NB4 (cell line): ENCODE results near the gene MACROD2.

Experiments used
- POLR2A ChIP-seq: IDR thresholded peaks from 2 replicates; pipeline ENCODE4 v1.6.1; 2011; ENCODE audit warnings: mild to moderate bottlenecking; ENCODE audit not compliant: insufficient read length; ENCODE audit errors: extremely low read depth
- TF ChIP-seq, protein P1 (sequence below): IDR thresholded peaks from one replicate; pipeline ENCODE4 v1.5.1; 2012; ENCODE audit warnings: low read depth, low read length
- TF ChIP-seq, protein P2 (sequence below): IDR thresholded peaks from 2 replicates; pipeline ENCODE4 v1.6.1; 2011; ENCODE audit warnings: low read depth, low read length

DNA sequence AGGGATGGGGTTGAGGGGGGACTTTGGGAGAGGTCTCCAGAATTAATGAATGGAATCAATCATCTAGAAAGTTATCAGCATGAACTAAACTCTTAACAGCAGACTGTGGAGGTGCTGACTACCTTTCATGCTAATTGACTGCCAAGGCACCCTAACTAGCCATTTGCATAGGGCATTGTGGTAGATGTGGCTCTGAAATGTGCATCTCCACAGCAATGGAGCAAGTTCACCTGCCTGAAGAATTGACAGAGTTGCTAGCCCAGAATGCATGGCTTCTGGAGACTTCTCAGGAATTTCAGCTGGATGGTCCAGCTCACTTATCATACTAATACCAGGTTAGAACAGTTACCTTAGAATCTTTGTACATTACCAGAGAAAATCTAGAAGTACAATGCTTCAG, 1832.3 kb downstream of the MACROD2 start:
- TF ChIP-seq, protein P1, sequence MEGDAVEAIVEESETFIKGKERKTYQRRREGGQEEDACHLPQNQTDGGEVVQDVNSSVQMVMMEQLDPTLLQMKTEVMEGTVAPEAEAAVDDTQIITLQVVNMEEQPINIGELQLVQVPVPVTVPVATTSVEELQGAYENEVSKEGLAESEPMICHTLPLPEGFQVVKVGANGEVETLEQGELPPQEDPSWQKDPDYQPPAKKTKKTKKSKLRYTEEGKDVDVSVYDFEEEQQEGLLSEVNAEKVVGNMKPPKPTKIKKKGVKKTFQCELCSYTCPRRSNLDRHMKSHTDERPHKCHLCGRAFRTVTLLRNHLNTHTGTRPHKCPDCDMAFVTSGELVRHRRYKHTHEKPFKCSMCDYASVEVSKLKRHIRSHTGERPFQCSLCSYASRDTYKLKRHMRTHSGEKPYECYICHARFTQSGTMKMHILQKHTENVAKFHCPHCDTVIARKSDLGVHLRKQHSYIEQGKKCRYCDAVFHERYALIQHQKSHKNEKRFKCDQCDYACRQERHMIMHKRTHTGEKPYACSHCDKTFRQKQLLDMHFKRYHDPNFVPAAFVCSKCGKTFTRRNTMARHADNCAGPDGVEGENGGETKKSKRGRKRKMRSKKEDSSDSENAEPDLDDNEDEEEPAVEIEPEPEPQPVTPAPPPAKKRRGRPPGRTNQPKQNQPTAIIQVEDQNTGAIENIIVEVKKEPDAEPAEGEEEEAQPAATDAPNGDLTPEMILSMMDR: no peak
- TF ChIP-seq, protein P2, sequence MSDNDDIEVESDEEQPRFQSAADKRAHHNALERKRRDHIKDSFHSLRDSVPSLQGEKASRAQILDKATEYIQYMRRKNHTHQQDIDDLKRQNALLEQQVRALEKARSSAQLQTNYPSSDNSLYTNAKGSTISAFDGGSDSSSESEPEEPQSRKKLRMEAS: no peak
- no peak for TF ChIP-seq POLR2A
